Measurements from ENCODE around the gene IGFN1. TPM values are rescaled to one million over a fixed set of nuclear protein-coding genes. Genes with fewer than 3 reads are reported as not detected.
A peak's percentile ranks its signal among the peaks of the same experiment; 100 is the strongest.

Gene IGFN1
- polyA plus RNA-seq, 4 donors = 0.31 to 0.87 (median 0.52) TPM

- DNase-seq (ENCODE audit: low read depth in 4 of 4, low spot score in 3 of 4) = peak in 1 of 4 donors; percentile 39
Measured at GRCh38 chr1:201184307-201185122, 6.1 kb upstream of the IGFN1 start.

GRCh38 chr1:201185123-201185453 is 5.5 kb upstream of the IGFN1 start:
- no peak for DNase-seq (ENCODE audit: low read depth in 4 of 4, low spot score in 3 of 4)

- DNase-seq (ENCODE audit: low read depth in 4 of 4, low spot score in 3 of 4) = no peak
Measured at GRCh38 chr1:201185527-201186128, 5.0 kb upstream of the IGFN1 start.

- DNase-seq (ENCODE audit: low read depth in 4 of 4, low spot score in 3 of 4) = no peak
Measured at GRCh38 chr1:201186192-201186591, 4.4 kb upstream of the IGFN1 start.

- no peak for DNase-seq (ENCODE audit: low read depth in 4 of 4, low spot score in 3 of 4)
Measured at GRCh38 chr1:201189085-201189484, 1.5 kb upstream of the IGFN1 start.

- DNase-seq (ENCODE audit: low read depth in 4 of 4, low spot score in 3 of 4) = no peak
Measured at GRCh38 chr1:201190005-201190404, 619 bp upstream of the IGFN1 start.

GRCh38 chr1:201191653-201192260 is 1.1 kb downstream of the IGFN1 start:
- DNase-seq (ENCODE audit: low read depth in 4 of 4, low spot score in 3 of 4) = no peak

- no peak for DNase-seq (ENCODE audit: low read depth in 4 of 4, low spot score in 3 of 4)
Measured at GRCh38 chr1:201192261-201192788, 1.7 kb downstream of the IGFN1 start.

GRCh38 chr1:201194046-201194445 is 3.4 kb downstream of the IGFN1 start:
- DNase-seq (ENCODE audit: low read depth in 4 of 4, low spot score in 3 of 4) = no peak

- no peak for DNase-seq (ENCODE audit: low read depth in 4 of 4, low spot score in 3 of 4)
Measured at GRCh38 chr1:201198598-201198997, 8.0 kb downstream of the IGFN1 start.

GRCh38 chr1:201205036-201205435 is 14.4 kb downstream of the IGFN1 start:
- no peak for DNase-seq (ENCODE audit: low read depth in 4 of 4, low spot score in 3 of 4)

- no peak for DNase-seq (ENCODE audit: low read depth in 4 of 4, low spot score in 3 of 4)
Measured at GRCh38 chr1:201206176-201206575, 15.6 kb downstream of the IGFN1 start.

- no peak for DNase-seq (ENCODE audit: low read depth in 4 of 4, low spot score in 3 of 4)
Measured at GRCh38 chr1:201207046-201207445, 16.4 kb downstream of the IGFN1 start.

- no peak for DNase-seq (ENCODE audit: low read depth in 4 of 4, low spot score in 3 of 4)
Measured at GRCh38 chr1:201208236-201208635, 17.6 kb downstream of the IGFN1 start.

GRCh38 chr1:201212056-201212455 is 21.4 kb downstream of the IGFN1 start:
- no peak for DNase-seq (ENCODE audit: low read depth in 4 of 4, low spot score in 3 of 4)

GRCh38 chr1:201212461-201213055 is 21.9 kb downstream of the IGFN1 start:
- DNase-seq (ENCODE audit: low read depth in 4 of 4, low spot score in 3 of 4) = no peak

GRCh38 chr1:201213106-201213770 is 22.6 kb downstream of the IGFN1 start:
- no peak for DNase-seq (ENCODE audit: low read depth in 4 of 4, low spot score in 3 of 4)

- no peak for DNase-seq (ENCODE audit: low read depth in 4 of 4, low spot score in 3 of 4)
Measured at GRCh38 chr1:201213926-201214325, 23.3 kb downstream of the IGFN1 start.

- no peak for DNase-seq (ENCODE audit: low read depth in 4 of 4, low spot score in 3 of 4)
Measured at GRCh38 chr1:201214461-201214860, 23.8 kb downstream of the IGFN1 start.

GRCh38 chr1:201214886-201215285 is 24.3 kb downstream of the IGFN1 start:
- DNase-seq (ENCODE audit: low read depth in 4 of 4, low spot score in 3 of 4) = no peak
